ENCODE measurements around the gene EXD1.
"Not testable (repeated sequence)": the region's sequence is repeated elsewhere in the genome, so short reads cannot be mapped to it uniquely, and the experiment has no call there.

Gene EXD1

DNA sequence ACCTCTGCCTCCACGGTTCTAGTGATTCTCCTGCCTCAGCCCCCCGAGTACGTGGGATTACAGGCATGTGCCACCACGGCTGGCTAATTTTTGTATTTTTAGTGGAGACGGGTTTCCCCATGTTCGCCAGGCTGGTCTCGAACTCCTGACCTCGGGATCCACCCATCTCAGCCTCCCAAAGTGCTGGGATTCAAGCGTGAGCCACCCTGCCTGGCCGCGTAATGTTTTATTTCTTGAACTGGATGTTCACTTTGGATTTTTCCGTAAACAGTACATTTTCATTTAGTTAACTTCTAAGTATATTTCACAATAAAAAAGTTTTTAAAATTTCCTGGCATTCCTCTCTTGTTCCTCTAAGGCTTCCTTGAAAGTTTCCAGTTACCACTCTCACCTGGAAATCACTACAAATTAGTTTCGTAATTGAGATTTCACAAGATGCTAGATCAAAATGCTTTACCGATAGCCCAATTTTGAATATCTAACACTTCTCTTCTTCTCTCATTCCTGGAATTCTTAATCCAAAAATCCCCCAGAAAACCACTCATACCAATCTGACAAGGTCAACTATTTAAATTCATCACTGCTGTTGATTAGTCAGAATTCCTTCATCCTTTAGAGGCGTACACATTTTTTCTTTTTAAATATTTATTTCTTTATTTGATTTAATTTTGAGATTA is 69.8 kb downstream of the EXD1 start:
- Histone ChIP-seq H3K27me3 (ENCODE audit: control insufficient read depth, insufficient read depth, low read length) (no peaks in the 10 kb centered on the region), H3K9ac (ENCODE audit: low read length) (no peak overlapping the region), H3K4me1 (ENCODE audit: control insufficient read depth, insufficient read depth, low read length) (no peaks in the 10 kb centered on the region), H3K27ac (ENCODE audit: low read depth, low read length) (no peak overlapping the region), H3K4me3 (ENCODE audit: low read length) (no peak overlapping the region), H3K36me3 (ENCODE audit: control insufficient read depth, insufficient read depth, low read length) (no peaks in the 10 kb centered on the region)

DNA sequence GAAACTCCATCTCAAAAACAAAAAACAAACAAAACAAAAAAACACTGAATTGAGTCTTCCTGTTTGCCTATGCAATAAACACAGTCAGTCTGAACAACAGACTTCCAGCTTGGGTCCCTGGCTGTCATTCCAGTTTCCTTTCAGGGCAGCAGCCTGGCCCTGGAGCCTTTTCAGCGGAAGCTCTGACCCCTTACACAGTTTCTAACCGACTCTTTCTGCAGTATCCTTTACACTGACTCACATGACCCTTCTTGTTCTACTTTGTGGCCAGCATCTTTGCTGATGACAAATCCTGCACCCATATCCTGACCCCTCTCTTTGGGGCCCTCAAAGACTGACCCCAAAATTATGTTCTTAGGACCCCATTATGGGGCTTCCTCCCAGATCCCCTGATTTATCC is 76.1 kb downstream of the EXD1 start:
- H3K36me3 ChIP-seq (ENCODE audit: control insufficient read depth, insufficient read depth, low read length) = no peaks in the 10 kb centered on the region
- no peak overlapping the region for H3K27ac ChIP-seq (ENCODE audit: low read depth, low read length)
- H3K4me3 ChIP-seq (ENCODE audit: low read length) = no peak overlapping the region
- no peak overlapping the region for H3K9ac ChIP-seq (ENCODE audit: low read length)
- H3K4me1 ChIP-seq (ENCODE audit: control insufficient read depth, insufficient read depth, low read length) = no peaks in the 10 kb centered on the region
- H3K27me3 ChIP-seq (ENCODE audit: control insufficient read depth, insufficient read depth, low read length) = no peaks in the 10 kb centered on the region

DNA sequence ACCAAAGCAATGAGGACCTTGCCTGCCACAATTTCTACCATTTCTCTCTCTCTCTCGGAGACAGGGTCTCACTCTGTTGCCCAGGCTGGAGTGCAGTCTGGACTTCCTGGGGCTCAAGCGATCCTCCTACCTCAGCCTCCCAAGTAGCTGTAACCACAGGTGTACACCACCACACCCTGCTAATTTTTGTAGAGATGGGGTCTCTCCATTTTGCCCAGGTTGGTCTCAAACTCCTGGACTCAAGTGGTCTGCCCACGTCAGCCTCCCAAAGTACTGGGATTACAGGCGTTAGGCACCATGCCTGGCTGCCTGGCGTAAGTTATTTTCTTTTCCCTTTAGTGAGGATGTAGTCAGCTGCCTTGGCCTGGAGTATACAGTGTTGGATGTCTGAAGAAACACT is 76.8 kb downstream of the EXD1 start:
- Histone ChIP-seq H3K9ac (ENCODE audit: low read length) (no peak overlapping the region), H3K36me3 (ENCODE audit: control insufficient read depth, insufficient read depth, low read length) (no peaks in the 10 kb centered on the region), H3K27me3 (ENCODE audit: control insufficient read depth, insufficient read depth, low read length) (no peaks in the 10 kb centered on the region), H3K4me3 (ENCODE audit: low read length) (no peak overlapping the region), H3K4me1 (ENCODE audit: control insufficient read depth, insufficient read depth, low read length) (no peaks in the 10 kb centered on the region), H3K27ac (ENCODE audit: low read depth, low read length) (no peak overlapping the region)

DNA sequence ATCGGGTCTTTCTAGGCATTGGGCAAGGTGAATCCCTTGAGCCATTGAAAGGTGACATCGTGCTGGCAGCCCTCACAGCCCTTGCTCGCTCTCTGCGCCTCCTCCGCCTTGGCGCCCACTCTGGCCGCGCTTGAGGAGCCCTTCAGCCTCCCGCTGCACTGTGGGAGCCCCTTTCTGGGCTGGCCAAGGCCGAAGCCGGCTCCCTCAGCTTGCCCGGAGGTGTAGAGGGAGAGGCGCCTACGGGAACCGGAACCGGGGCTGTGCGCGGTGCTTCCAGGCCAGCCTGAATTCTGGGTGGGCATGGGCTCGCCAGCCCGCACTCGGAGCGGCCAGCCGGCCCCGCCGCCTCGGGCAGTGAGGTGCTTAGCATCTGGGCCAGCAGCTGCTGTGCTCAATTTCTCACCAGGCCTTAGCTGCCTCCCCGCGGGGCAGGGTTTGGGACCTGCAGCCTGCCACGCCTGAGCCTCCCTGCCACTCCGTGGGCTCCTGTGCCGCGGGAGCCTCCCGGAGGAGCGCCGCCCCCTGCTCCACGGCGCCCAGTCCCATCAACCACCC is 79.0 kb downstream of the EXD1 start:
- H3K4me3 ChIP-seq (ENCODE audit: low read length) = no peak overlapping the region
- H3K27me3 ChIP-seq (ENCODE audit: control insufficient read depth, insufficient read depth, low read length) = no peaks in the 10 kb centered on the region
- H3K27ac ChIP-seq (ENCODE audit: low read depth, low read length) = no peak overlapping the region
- H3K4me1 ChIP-seq (ENCODE audit: control insufficient read depth, insufficient read depth, low read length) = no peaks in the 10 kb centered on the region
- no peak overlapping the region for H3K9ac ChIP-seq (ENCODE audit: low read length)
- no peaks in the 10 kb centered on the region for H3K36me3 ChIP-seq (ENCODE audit: control insufficient read depth, insufficient read depth, low read length)

DNA sequence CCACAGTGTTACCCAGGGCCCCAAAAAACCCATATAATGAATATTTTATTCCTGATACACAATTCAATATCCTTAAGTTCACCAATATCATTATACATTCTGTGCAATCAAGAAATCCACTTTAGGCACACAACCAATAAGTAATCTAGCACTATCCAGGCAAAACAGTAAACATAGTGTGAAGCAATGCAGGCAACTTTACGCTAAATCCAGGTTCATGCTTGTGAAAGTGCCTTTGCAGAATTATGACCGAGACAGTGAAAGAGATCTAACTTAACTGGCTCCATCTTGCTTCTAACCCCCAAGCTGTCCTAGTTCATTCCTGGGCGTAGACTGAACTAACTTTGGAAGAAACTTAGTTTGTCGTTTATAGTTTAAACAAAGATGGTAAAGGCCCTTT is 80.3 kb downstream of the EXD1 start:
- Histone ChIP-seq H3K27ac (ENCODE audit: low read depth, low read length) (no peak overlapping the region), H3K36me3 (ENCODE audit: control insufficient read depth, insufficient read depth, low read length) (no peaks in the 10 kb centered on the region)

DNA sequence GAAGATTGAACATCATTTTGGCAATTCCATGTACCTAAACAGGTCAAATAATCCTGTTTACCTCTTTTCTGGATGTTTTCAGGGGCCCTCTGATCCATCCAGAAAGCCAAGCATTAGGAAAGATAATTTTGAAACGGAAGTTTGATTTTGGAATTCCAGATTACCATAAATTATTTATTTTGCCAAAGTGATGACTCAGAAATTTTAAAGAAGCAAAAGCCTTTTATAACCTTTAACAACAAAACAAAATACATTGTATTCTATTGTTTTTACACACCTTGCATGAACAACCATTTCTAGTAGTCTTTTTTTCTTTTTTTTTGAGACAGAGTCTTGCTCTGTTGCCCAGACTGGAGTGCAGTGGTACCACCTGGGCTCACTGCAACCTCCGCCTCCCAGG is 82.5 kb downstream of the EXD1 start:
- Histone ChIP-seq H3K4me3 (ENCODE audit: low read length) (no peak overlapping the region), H3K9ac (ENCODE audit: low read length) (no peak overlapping the region), H3K4me1 (ENCODE audit: control insufficient read depth, insufficient read depth, low read length) (no peaks in the 10 kb centered on the region), H3K27me3 (ENCODE audit: control insufficient read depth, insufficient read depth, low read length) (no peaks in the 10 kb centered on the region), H3K36me3 (ENCODE audit: control insufficient read depth, insufficient read depth, low read length) (no peaks in the 10 kb centered on the region), H3K27ac (ENCODE audit: low read depth, low read length) (no peak overlapping the region)

More for the DNA sequence above, 80.3 kb downstream of the EXD1 start:
- Histone ChIP-seq H3K27me3 (ENCODE audit: control insufficient read depth, insufficient read depth, low read length) (no peaks in the 10 kb centered on the region), H3K4me3 (ENCODE audit: low read length) (no peak overlapping the region), H3K9ac (ENCODE audit: low read length) (no peak overlapping the region), H3K4me1 (ENCODE audit: control insufficient read depth, insufficient read depth, low read length) (no peaks in the 10 kb centered on the region)

DNA sequence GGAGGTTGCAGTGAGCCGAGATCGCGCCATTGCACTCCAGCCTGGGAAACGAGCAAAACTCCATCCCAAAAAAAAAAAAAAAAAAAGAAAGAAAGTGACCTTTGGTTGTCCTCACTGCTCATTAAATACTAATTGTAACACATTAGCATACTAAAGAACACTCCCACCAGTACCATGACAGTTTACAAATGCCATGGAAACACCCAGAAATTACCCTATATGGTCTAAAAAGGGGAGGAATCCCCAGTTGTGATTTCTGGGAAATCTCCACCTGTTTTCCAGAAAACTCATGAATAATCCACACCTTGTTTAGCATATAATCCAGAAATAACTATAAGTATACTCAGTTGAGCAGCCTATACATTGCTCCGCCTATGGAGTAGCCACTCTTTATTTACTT is 90.9 kb downstream of the EXD1 start:
- H3K4me1 ChIP-seq (ENCODE audit: control insufficient read depth, insufficient read depth, low read length) = no peaks in the 10 kb centered on the region
- H3K36me3 ChIP-seq (ENCODE audit: control insufficient read depth, insufficient read depth, low read length) = no peaks in the 10 kb centered on the region

DNA sequence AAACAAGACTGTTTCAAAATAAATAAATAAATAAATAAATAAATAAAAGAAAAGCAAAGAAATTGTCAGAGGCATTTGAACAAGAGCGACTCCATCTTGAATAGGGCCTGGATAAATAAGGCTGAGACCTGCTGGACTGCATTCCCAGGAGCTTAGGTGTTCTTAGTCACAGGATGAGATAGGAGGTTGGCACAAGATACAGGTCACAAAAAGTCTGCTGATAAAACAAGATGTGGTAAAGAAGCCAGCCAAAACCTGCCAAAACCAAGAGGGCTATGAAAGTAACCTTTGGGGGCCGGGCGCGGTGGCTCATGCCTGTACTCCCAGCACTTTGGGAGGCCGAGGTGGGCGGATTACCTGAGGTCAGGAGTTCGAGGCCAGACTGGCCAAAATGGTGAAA is 91.4 kb downstream of the EXD1 start:
- H3K9ac ChIP-seq (ENCODE audit: low read length); H3K36me3 ChIP-seq (ENCODE audit: control insufficient read depth, insufficient read depth, low read length); H3K27me3 ChIP-seq (ENCODE audit: control insufficient read depth, insufficient read depth, low read length); H3K4me3 ChIP-seq (ENCODE audit: low read length); H3K4me1 ChIP-seq (ENCODE audit: control insufficient read depth, insufficient read depth, low read length); H3K27ac ChIP-seq (ENCODE audit: low read depth, low read length): not testable (repeated sequence)

More for the DNA sequence above, 90.9 kb downstream of the EXD1 start:
- Histone ChIP-seq H3K4me3 (ENCODE audit: low read length) (no peak overlapping the region), H3K27me3 (ENCODE audit: control insufficient read depth, insufficient read depth, low read length) (no peaks in the 10 kb centered on the region), H3K9ac (ENCODE audit: low read length) (no peak overlapping the region), H3K27ac (ENCODE audit: low read depth, low read length) (no peak overlapping the region)

DNA sequence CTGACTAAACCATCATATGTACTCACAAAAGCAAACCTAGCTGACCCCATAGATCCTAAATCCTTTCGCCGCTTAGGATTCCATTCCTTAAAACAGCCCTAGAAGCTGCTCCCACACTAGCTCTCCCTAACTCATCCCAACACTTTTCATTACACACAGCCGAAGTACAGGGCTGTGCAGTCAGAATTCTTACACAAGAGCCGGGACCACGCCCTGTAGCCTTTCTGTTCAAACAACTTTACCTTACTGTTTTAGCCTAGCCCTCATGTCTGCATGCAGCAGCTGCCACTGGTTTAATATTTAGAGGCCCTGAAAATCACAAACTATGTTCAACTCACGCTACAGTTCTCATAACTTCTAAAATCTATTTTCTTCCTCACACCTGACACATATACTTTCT is 95.0 kb downstream of the EXD1 start:
- H3K36me3 ChIP-seq (ENCODE audit: control insufficient read depth, insufficient read depth, low read length); H3K4me3 ChIP-seq (ENCODE audit: low read length); H3K27me3 ChIP-seq (ENCODE audit: control insufficient read depth, insufficient read depth, low read length); H3K4me1 ChIP-seq (ENCODE audit: control insufficient read depth, insufficient read depth, low read length); H3K27ac ChIP-seq (ENCODE audit: low read depth, low read length); H3K9ac ChIP-seq (ENCODE audit: low read length): not testable (repeated sequence)

DNA sequence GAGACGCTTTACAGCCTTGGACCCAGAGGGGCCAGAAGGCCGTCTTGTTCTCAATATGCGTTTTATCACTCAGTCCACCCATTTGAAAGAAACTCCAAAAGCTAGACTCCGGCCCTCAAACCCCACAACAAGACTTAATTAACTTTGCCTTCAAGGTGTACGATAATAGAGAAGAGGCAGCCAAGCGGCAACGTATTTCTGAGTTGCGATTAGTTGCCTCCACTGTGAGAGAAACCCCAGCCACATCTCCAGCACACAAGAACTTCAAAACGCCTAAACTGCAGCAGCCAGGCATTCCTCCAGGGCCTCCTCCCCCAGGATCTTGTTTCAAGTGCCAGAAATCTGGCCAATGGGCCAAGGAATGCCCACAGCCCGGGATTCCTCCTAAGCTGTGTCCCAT is 97.1 kb downstream of the EXD1 start:
- no peak overlapping the region for H3K4me3 ChIP-seq (ENCODE audit: low read length)
- no peaks in the 10 kb centered on the region for H3K4me1 ChIP-seq (ENCODE audit: control insufficient read depth, insufficient read depth, low read length)
- H3K27ac ChIP-seq (ENCODE audit: low read depth, low read length) = no peak overlapping the region
- no peaks in the 10 kb centered on the region for H3K27me3 ChIP-seq (ENCODE audit: control insufficient read depth, insufficient read depth, low read length)
- H3K36me3 ChIP-seq (ENCODE audit: control insufficient read depth, insufficient read depth, low read length) = no peaks in the 10 kb centered on the region
- no peak overlapping the region for H3K9ac ChIP-seq (ENCODE audit: low read length)

All from rectal smooth muscle tissue (tissue), 1 donor.